H1 (cell line): ENCODE results near the gene METRN. TPM values are rescaled to one million over a fixed set of nuclear protein-coding genes. Genes with fewer than 3 reads are reported as not detected.

Source experiments
- CTCF ChIA-PET: fragments of 300-600 bp; sonication (Branson Sonifier 250); formaldehyde crosslinking; loops from one replicate; lab custom pipeline; 2021; ENCODE audit not compliant: partially characterized antibody; lab: Charles Lee
- POLR2A ChIA-PET: fragments of 300-600 bp; sonication (Branson Sonifier 250); formaldehyde crosslinking; loops from one replicate; lab custom pipeline; 2021; ENCODE audit warnings: inconsistent platforms; ENCODE audit not compliant: partially characterized antibody; lab: Charles Lee
- DNase-seq, 2 experiments: peaks; one replicate each; pipeline versions ENCODE4 v3.0.0 to v3.0.0-alpha.2; 2010 to 2022; ENCODE audit warnings: low spot score in 2 of 2, low read depth in 1 of 2, mixed read lengths in 1 of 2
- FAIRE-seq: peaks from 2 replicates; lab custom pipeline; 2011; peaks lifted over from hg19 to GRCh38; lab: Jason Lieb, UNC
- H2AFZ ChIP-seq: 2 replicates; pipeline ENCODE4 v1.8.1; 2012; ENCODE audit warnings: low read length, inconsistent platforms
- H2AK5ac ChIP-seq: 2 replicates; pipeline ENCODE4 v1.6.1; 2013; ENCODE audit warnings: low read depth, low read length
- H2BK120ac ChIP-seq: replicated peaks from 2 replicates; pipeline ENCODE3; 2013; ENCODE audit warnings: low read depth, low read length, inconsistent platforms
- H2BK12ac ChIP-seq: 2 replicates; pipeline ENCODE4 v1.6.1; 2013; ENCODE audit warnings: low read depth, low read length
- H2BK15ac ChIP-seq: 2 replicates; pipeline ENCODE4 v1.6.1; 2013; ENCODE audit warnings: low read length
- H2BK20ac ChIP-seq: 2 replicates; pipeline ENCODE4 v1.6.1; 2013; ENCODE audit warnings: low read length
- H2BK5ac ChIP-seq: 2 replicates; pipeline ENCODE4 v1.6.1; 2013; ENCODE audit warnings: low read depth, low read length
- H3K14ac ChIP-seq: 2 replicates; pipeline ENCODE4 v1.6.1; 2013; ENCODE audit warnings: inconsistent platforms; ENCODE audit not compliant: insufficient read length
- H3K18ac ChIP-seq: 2 replicates; pipeline ENCODE4 v1.6.1; 2013; ENCODE audit warnings: low read length; ENCODE audit errors: extremely low read depth
- H3K23ac ChIP-seq: 2 replicates; pipeline ENCODE4 v1.6.1; 2013; ENCODE audit warnings: inconsistent platforms; ENCODE audit not compliant: insufficient read length
- H3K23me2 ChIP-seq: 2 replicates; pipeline ENCODE4 v1.6.1; 2013; ENCODE audit warnings: low read depth, low read length
- H3K27ac ChIP-seq: 2 replicates; pipeline ENCODE4 v1.6.1; 2011; ENCODE audit warnings: low read depth, low read length, inconsistent platforms
- H3K27me3 ChIP-seq, 4 experiments: replicated peaks in 1 of 4; 1 replicate in 1 of 4; 2 replicates in 3 of 4; pipeline versions ENCODE4 v1.6.1 to v1.8.1; 2011 to 2013; ENCODE audit warnings: low read length in 3 of 4, mild to moderate bottlenecking in 3 of 4, inconsistent platforms in 2 of 4, mixed read lengths in 2 of 4, moderate library complexity in 1 of 4; ENCODE audit not compliant: control insufficient read depth in 3 of 4, insufficient read depth in 3 of 4; ENCODE audit errors: extremely low read depth in 1 of 4
- H3K36me3 ChIP-seq, 4 experiments: 2 replicates each; pipeline versions ENCODE4 v1.6.1 to v1.8.1; 2011 to 2013; ENCODE audit warnings: mild to moderate bottlenecking in 4 of 4, low read length in 3 of 4, moderate library complexity in 2 of 4, control low read depth in 1 of 4, inconsistent platforms in 1 of 4; ENCODE audit not compliant: insufficient read depth in 4 of 4, control insufficient read depth in 2 of 4
- H3K4ac ChIP-seq: replicated peaks from 2 replicates; pipeline ENCODE3; 2013; ENCODE audit warnings: low read length, low read depth, mixed read lengths, inconsistent platforms; ENCODE audit not compliant: insufficient read length
- H3K4me1 ChIP-seq, 4 experiments: replicated peaks in 1 of 4; 1 replicate in 1 of 4; 2 replicates in 3 of 4; pipeline versions ENCODE4 v1.6.1 to v1.8.1; 2011 to 2013; ENCODE audit warnings: low read length in 3 of 4, inconsistent platforms in 2 of 4, mixed read lengths in 1 of 4; ENCODE audit not compliant: insufficient read depth in 4 of 4, control insufficient read depth in 3 of 4
- H3K4me2 ChIP-seq, 2 experiments: 2 replicates each; pipeline versions ENCODE4 v1.6.1 to v1.8.1; 2011 to 2013; ENCODE audit warnings: low read depth in 2 of 2, low read length in 2 of 2, control low read depth in 1 of 2, inconsistent platforms in 1 of 2, mild to moderate bottlenecking in 1 of 2; ENCODE audit not compliant: insufficient read depth in 1 of 2
- H3K4me3 ChIP-seq, 4 experiments: fragments of 200-600, 300-600 bp in 1 of 4; sonication (generic), shearing (Covaris generic), sonication (Bioruptor Twin) in 1 of 4; 2 replicates each; pipeline versions ENCODE4 v1.5.1 to v1.8.1; 2011 to 2016; ENCODE audit warnings: low read length in 4 of 4, low read depth in 3 of 4, control low read depth in 2 of 4, inconsistent platforms in 2 of 4, mild to moderate bottlenecking in 2 of 4, mixed read lengths in 1 of 4, moderate library complexity in 1 of 4; ENCODE audit not compliant: insufficient read depth in 2 of 4; ENCODE audit errors: extremely low read depth in 1 of 4
- H3K56ac ChIP-seq: replicated peaks from 2 replicates; pipeline ENCODE3; 2013; ENCODE audit warnings: low read depth, mild to moderate bottlenecking, mixed read lengths, low read length, inconsistent platforms; ENCODE audit not compliant: insufficient read length
- H3K79me1 ChIP-seq: 2 replicates; pipeline ENCODE4 v1.6.1; 2013; ENCODE audit warnings: low read depth, low read length, control low read depth
- H3K79me2 ChIP-seq, 2 experiments: 2 replicates each; pipeline versions ENCODE4 v1.6.1 to v1.8.1; 2012 to 2013; ENCODE audit warnings: low read length in 2 of 2, mild to moderate bottlenecking in 2 of 2, inconsistent platforms in 1 of 2; ENCODE audit not compliant: insufficient read depth in 2 of 2, control insufficient read depth in 1 of 2
- H3K9ac ChIP-seq, 4 experiments: replicated peaks in 1 of 4; 1 replicate in 1 of 4; 2 replicates in 3 of 4; pipeline versions ENCODE4 v1.6.1 to v1.8.1; 2011 to 2013; ENCODE audit warnings: low read depth in 3 of 4, low read length in 3 of 4, control low read depth in 2 of 4, mild to moderate bottlenecking in 2 of 4, moderate library complexity in 2 of 4, inconsistent platforms in 1 of 4; ENCODE audit errors: extremely low read depth in 1 of 4
- H3K9me3 ChIP-seq, 2 experiments: 2 replicates each; pipeline versions ENCODE4 v1.6.1 to v1.8.1; 2012 to 2013; ENCODE audit warnings: mild to moderate bottlenecking in 2 of 2, moderate library complexity in 2 of 2, control low read depth in 1 of 2, inconsistent platforms in 1 of 2, low read depth in 1 of 2, low read length in 1 of 2, mixed read lengths in 1 of 2; ENCODE audit not compliant: insufficient read depth in 2 of 2
- H4K20me1 ChIP-seq, 2 experiments: replicated peaks in 1 of 2; 2 replicates each; pipeline versions ENCODE3 to v1.8.1; 2011 to 2013; ENCODE audit warnings: inconsistent platforms in 2 of 2, low read length in 2 of 2, mild to moderate bottlenecking in 1 of 2; ENCODE audit not compliant: insufficient read depth in 2 of 2, control insufficient read depth in 1 of 2
- H4K5ac ChIP-seq: 2 replicates; pipeline ENCODE4 v1.6.1; 2013; ENCODE audit warnings: low read length, low read depth, mixed read lengths, inconsistent platforms; ENCODE audit not compliant: insufficient read length
- H4K8ac ChIP-seq: 2 replicates; pipeline ENCODE4 v1.8.0; 2013; ENCODE audit warnings: mild to moderate bottlenecking, moderate library complexity, low read length, inconsistent platforms; ENCODE audit not compliant: insufficient read depth; ENCODE audit errors: extremely low read depth
- H4K91ac ChIP-seq: replicated peaks from 2 replicates; pipeline ENCODE3; 2013; ENCODE audit warnings: low read length, mixed read lengths, inconsistent platforms; ENCODE audit not compliant: insufficient read length
- BRCA1 ChIP-seq: IDR thresholded peaks from 2 replicates; pipeline ENCODE4 v1.6.1; 2012; ENCODE audit warnings: low read depth, low read length, improper control_type of control experiment
- CBX5 ChIP-seq: fragments of 300-800, 300-1000 bp; sonication (generic); IDR thresholded peaks from 2 replicates; pipeline ENCODE4 v1.7.1; 2016; ENCODE audit warnings: antibody characterized with exemption, low read length, low read depth
- CREB1 ChIP-seq: IDR thresholded peaks from 2 replicates; pipeline ENCODE4 v1.6.1; 2012; ENCODE audit warnings: inconsistent platforms
- EZH2 ChIP-seq: fragments of 200-600 bp; sonication (generic); IDR thresholded peaks from 2 replicates; pipeline ENCODE4 v1.7.1; 2012; ENCODE audit warnings: low read depth, mild to moderate bottlenecking, moderate library complexity, low read length, inconsistent platforms; ENCODE audit not compliant: severe bottlenecking
- NRF1 ChIP-seq: IDR thresholded peaks from 2 replicates; pipeline ENCODE4 v1.6.1; 2011; ENCODE audit warnings: mild to moderate bottlenecking, low read depth, low read length, improper control_type of control experiment
- SIRT6 ChIP-seq: IDR thresholded peaks from one replicate; pipeline ENCODE4 v1.7.1; 2012; ENCODE audit warnings: low read length, inconsistent platforms
- WGBS, 2 experiments: shearing (Covaris generic) in 1 of 2; methylation state at CpG; one replicate each; pipeline versions ENCODE4 v1.1.6 to v1.1.7; 2013 to 2015; ENCODE audit warnings: low lambda C conversion rate in 2 of 2, mixed read lengths in 2 of 2, inconsistent platforms in 1 of 2, low coverage in 1 of 2, missing lambda C conversion rate in 1 of 2; ENCODE audit not compliant: insufficient replicate concordance in 2 of 2, insufficient coverage in 1 of 2, insufficient read length in 1 of 2; ENCODE audit errors: extremely low coverage in 1 of 2, missing lambda C conversion rate in 1 of 2; 5-methylcytosine and 5-hydroxymethylcytosine counted together
- polyA plus RNA-seq, 7 experiments: library from polyadenylated mRNA; depleted of rRNA in 3 of 7; stranded (reverse) in 5 of 7; unstranded in 2 of 7; fragments of >200 nt in 5 of 7; fragments of 200-250 nt in 2 of 7; gene quantifications; 1 replicate in 5 of 7; 2 replicates in 1 of 7; 4 replicates in 1 of 7; pipeline versions ENCODE4 v1.2.1 to v1.2.3, GENCODE V29; 2011 to 2013; ENCODE audit warnings: missing spikeins in 2 of 7, mixed read lengths in 2 of 7
- total RNA-seq: library from RNA; stranded (reverse); fragmentation: NEBNext Ultra II Directional; extraction: Animal tissue kit (Norgen Biotek cat#: 25700); gene quantifications from 2 replicates; pipeline ENCODE4 v1.2.1, GENCODE V29; 2021
- TF ChIP-seq, protein P1 (sequence below): IDR thresholded peaks from 2 replicates; pipeline ENCODE4 v1.6.1; 2012; ENCODE audit warnings: inconsistent platforms

METRN gene
- total and polyA plus RNA-seq, 2 of the 8 experiments (the other 6 are each of a cell fraction or from before 2014, with no cell fraction given): 18.7 to 25.8 TPM

DNA sequence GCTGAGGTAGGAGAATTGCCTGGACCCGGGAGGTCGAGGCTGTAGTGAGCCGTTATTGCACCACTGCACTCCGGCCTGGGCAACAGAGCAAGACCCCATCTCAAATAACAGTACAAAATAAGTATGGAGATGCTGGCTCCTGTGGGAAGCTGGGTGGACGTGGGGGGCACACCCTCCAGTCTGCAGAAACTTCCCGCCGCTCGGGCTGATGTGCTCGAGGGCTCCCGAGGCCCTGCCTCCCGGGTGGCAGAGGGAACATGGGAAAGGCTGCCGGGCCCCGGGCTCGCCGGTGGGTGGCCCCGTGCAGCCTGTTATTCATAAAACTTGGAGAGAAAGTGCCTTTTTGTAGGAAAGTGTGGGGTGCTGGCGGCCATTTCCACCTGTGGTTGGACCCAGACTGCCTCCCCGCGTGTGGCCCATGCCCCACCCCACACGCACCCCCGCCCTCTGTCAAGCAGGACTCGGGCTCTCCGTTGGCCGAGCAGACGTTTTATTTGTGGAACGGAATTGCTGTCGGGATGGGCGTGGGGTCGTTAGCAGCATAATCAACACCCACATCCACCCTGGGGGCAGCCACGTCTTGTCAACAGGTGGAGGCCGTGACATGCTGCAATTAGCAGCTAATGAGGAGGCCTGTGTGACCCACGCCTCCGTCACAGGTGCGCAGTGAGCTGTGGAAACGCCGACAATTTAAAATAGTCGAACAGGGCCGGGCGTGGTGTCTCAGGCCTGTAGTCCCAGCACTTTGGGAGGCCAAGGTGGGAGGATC, 33.2 kb downstream of the METRN start:
- Histone ChIP-seq H2BK15ac (no peak overlapping the region), H3K4me3 (no peak overlapping the region), H3K79me1 (no peaks in the 10 kb centered on the region), H2BK20ac (no peak overlapping the region), H4K5ac (no peak overlapping the region), H3K4me2 (no peak overlapping the region), H3K79me2 (no peaks in the 10 kb centered on the region), H3K4me1 (peaks cover 3 to 12% (median 5%) of the 10 kb centered on the region in 4 experiments; a peak in 5 of 7 replicates), H4K8ac (no peak overlapping the region), H3K4ac (no peak overlapping the region), H3K9me3 (no peaks in the 10 kb centered on the region), H2BK12ac (no peak overlapping the region), H2AK5ac (no peak overlapping the region), H3K23me2 (no peaks in the 10 kb centered on the region), H4K20me1 (no peaks in the 10 kb centered on the region), H3K18ac (no peak overlapping the region), H3K27me3 (no peaks in the 10 kb centered on the region), H2BK120ac (no peak overlapping the region), H3K56ac (no peak overlapping the region), H3K36me3 (no peaks in the 10 kb centered on the region), H2BK5ac (no peak overlapping the region), H2AFZ (no peak overlapping the region), H3K27ac (no peak overlapping the region), H3K23ac (no peak overlapping the region), H3K14ac (no peak overlapping the region), H4K91ac (no peak overlapping the region), H3K9ac (no peak overlapping the region)
- DNase-seq (no peak), FAIRE-seq (no peak)
- POLR2A ChIA-PET: interaction anchor here (0.7 to 1.9 kb wide), 7 partner anchors 9 to 112 kb away, joined by 3 to 7 read pairs (median 4); partner anchors contain the start of genes CHTF18, MSLN and RPUSD1
- 94% methylated on average over 33 of the region's 39 CpGs; no CpG with 5 or more reads in 1 of the 2 experiments for WGBS, 2 experiments
- CTCF ChIA-PET: interaction anchor here (0.5 to 35.8 kb wide), 7 partner anchors 7 to 380 kb away, joined by 3 to 977 read pairs (median 18); partner anchors contain the start of genes ANTKMT, CCDC78, CIAO3 and FBXL16
- TF ChIP-seq, protein P1, sequence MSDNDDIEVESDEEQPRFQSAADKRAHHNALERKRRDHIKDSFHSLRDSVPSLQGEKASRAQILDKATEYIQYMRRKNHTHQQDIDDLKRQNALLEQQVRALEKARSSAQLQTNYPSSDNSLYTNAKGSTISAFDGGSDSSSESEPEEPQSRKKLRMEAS: no peak
- TF ChIP-seq CBX5 (no peak), SIRT6 (no peak), CREB1 (no peak), BRCA1 (no peak), NRF1 (no peak), EZH2 (no peak)
